Stomach (tissue), 9 donors: Measurements from ENCODE around the gene ADD3. TPM values are rescaled to one million over a fixed set of nuclear protein-coding genes. Genes with fewer than 3 reads are reported as not detected.
"Not testable (repeated sequence)": the region's sequence is repeated elsewhere in the genome, so short reads cannot be mapped to it uniquely, and the experiment has no call there.

ENCODE experiments used
- DNase-seq, 2 donors: peaks; one replicate each; pipeline versions ENCODE4 v3.0.0 to v3.0.0-alpha.2; 2013 to 2019
- H3K27ac ChIP-seq, 5 donors: fragments of 200-600 bp in 4 of 5; sonication (generic) in 4 of 5; one replicate each; pipeline ENCODE4 v1.5.1; 2013 to 2019; ENCODE audit warnings: mild to moderate bottlenecking in 1 of 5, moderate library complexity in 1 of 5
- H3K27me3 ChIP-seq, 3 donors: fragments of 200-600 bp; sonication (generic); one replicate each; pipeline ENCODE4 v1.5.1; 2017 to 2019; ENCODE audit warnings: mixed run types in 1 of 3
- H3K36me3 ChIP-seq, 4 donors: fragments of 200-600 bp; sonication (generic); 1 replicate in 3 of 4; 2 replicates in 1 of 4; pipeline ENCODE4 v1.5.1; 2016 to 2019
- H3K4me1 ChIP-seq, 4 donors: fragments of 200-600 bp; sonication (generic); one replicate each; pipeline ENCODE4 v1.5.1; 2016 to 2019
- H3K4me3 ChIP-seq, 4 donors: fragments of 200-600 bp; sonication (generic) in 3 of 4; one replicate each; pipeline ENCODE4 v1.5.1; 2016 to 2019; ENCODE audit warnings: mild to moderate bottlenecking in 1 of 4
- H3K9me3 ChIP-seq, 4 donors: fragments of 200-600 bp; sonication (generic); one replicate each; pipeline ENCODE4 v1.5.1; 2016 to 2019
- EP300 ChIP-seq: sonication (generic); formaldehyde crosslinking; IDR thresholded peaks from one replicate; pipeline ENCODE4 v1.6.1; 2017; ENCODE audit warnings: antibody characterized with exemption
- POLR2A ChIP-seq, 4 donors: fragments of 450-650 bp; IDR thresholded peaks; one replicate each; pipeline ENCODE4 v1.6.1; 2016; ENCODE audit warnings: antibody characterized with exemption in 4 of 4, control low read depth in 2 of 4, mild to moderate bottlenecking in 1 of 4, moderate library complexity in 1 of 4
- POLR2AphosphoS5 ChIP-seq, 3 donors: sonication (generic); formaldehyde crosslinking; IDR thresholded peaks; one replicate each; pipeline ENCODE4 v1.6.1; 2016; ENCODE audit warnings: antibody characterized with exemption in 3 of 3
- WGBS, 5 donors: extraction: QIAGEN DNeasy Blood & Tissue Kit in 3 of 5; methylation state at CpG; one replicate each; pipeline versions ENCODE4 v1.1.5 to v1.1.7; 2013 to 2018; 5-methylcytosine and 5-hydroxymethylcytosine counted together
- intact Hi-C: fragments of 100-400 bp; cut with DNase I; formaldehyde crosslinking; loops from one replicate; pipeline ENCODE4 v1.15.1; 2023; ENCODE audit warnings: low total_unique reads
- polyA plus RNA-seq, 3 donors: library from polyadenylated mRNA; stranded (reverse); fragments of 200-250 nt; gene quantifications; one replicate each; pipeline ENCODE4 v1.2.3, GENCODE V29; 2013
- total RNA-seq, 5 donors: library from RNA; depleted of rRNA; stranded (reverse); fragments of >200 nt; gene quantifications; one replicate each; pipeline versions ENCODE4 v1.1.0 to v1.2.3, GENCODE V29; 2014 to 2016
- TF ChIP-seq, protein P1 (sequence below), 7 experiments: fragments of 450-650 bp in 4 of 7; fragments of 200-600 bp in 3 of 7; sonication (generic) in 3 of 7; IDR thresholded peaks; one replicate each; pipeline ENCODE4 v1.5.1; 2016 to 2019; ENCODE audit warnings: antibody characterized with exemption in 7 of 7, control low read depth in 2 of 7, mild to moderate bottlenecking in 1 of 7
- donor health status: healthy with polysubstance abuse.
- donor health status: Bipolar disorder and iron deficiency.
- donor health status: healthy.

The ADD3 gene
- total and polyA plus RNA-seq, 8 donors, result 22.9 to 600 (median 80.3) TPM

DNA sequence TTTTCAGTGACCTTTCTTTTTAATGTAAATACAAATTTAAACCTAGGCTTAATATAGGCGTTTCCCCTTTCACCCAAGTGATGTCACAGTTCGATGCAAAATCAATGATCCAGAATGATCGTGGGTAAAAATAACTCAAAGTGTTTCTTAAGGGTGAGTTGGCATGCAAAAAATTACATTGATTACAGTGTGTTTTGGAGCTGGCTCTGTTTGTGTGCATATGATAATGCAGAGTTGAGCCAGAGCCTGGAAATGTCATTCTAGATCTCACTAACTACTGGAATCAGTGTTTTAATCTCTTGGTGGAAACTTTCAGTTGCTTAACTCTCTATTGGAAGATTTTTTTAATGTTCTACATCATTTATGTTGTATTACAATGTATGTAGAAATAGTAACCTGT, 127.1 kb downstream of the ADD3 start:
- H3K4me1 ChIP-seq, result peaks cover 0 to 18% (median 11%) of the 10 kb centered on the region in 4 donors
- H3K4me3 ChIP-seq, result no peak overlapping the region
- WGBS, 5 donors, result 48 to 77% (median 54%) methylated on average over 3 of the region's 3 CpGs
- H3K9me3 ChIP-seq, result no peaks in the 10 kb centered on the region
- TF ChIP-seq EP300 (no peak), POLR2A (IDR thresholded peaks at IDR 0.05) (no peak), POLR2AphosphoS5 (IDR thresholded peaks at IDR 0.05) (no peak)
- TF ChIP-seq, protein P1, sequence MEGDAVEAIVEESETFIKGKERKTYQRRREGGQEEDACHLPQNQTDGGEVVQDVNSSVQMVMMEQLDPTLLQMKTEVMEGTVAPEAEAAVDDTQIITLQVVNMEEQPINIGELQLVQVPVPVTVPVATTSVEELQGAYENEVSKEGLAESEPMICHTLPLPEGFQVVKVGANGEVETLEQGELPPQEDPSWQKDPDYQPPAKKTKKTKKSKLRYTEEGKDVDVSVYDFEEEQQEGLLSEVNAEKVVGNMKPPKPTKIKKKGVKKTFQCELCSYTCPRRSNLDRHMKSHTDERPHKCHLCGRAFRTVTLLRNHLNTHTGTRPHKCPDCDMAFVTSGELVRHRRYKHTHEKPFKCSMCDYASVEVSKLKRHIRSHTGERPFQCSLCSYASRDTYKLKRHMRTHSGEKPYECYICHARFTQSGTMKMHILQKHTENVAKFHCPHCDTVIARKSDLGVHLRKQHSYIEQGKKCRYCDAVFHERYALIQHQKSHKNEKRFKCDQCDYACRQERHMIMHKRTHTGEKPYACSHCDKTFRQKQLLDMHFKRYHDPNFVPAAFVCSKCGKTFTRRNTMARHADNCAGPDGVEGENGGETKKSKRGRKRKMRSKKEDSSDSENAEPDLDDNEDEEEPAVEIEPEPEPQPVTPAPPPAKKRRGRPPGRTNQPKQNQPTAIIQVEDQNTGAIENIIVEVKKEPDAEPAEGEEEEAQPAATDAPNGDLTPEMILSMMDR (IDR thresholded peaks at IDR 0.05), result no peak
- intact Hi-C loops, result loop anchor here (5.0 to 10.0 kb wide), 2 partner anchors 147 to 250 kb away; no protein-coding TSS in a partner anchor
- no peak for DNase-seq
- peaks cover 5 to 44% (median 39%) of the 10 kb centered on the region in 4 donors for H3K36me3 ChIP-seq
- no peak overlapping the region for H3K27ac ChIP-seq
- no peaks in the 10 kb centered on the region for H3K27me3 ChIP-seq

GRCh38 chr10:110135836-110136235, 128.1 kb downstream of the ADD3 start:
- H3K9me3 ChIP-seq, result not testable (repeated sequence)
- intact Hi-C loops, result loop anchor here (5.0 to 10.0 kb wide), 2 partner anchors 146 to 251 kb away; no protein-coding TSS in a partner anchor

GRCh38 chr10:110137142-110137545, 129.4 kb downstream of the ADD3 start:
- Histone ChIP-seq H3K27me3 (no peaks in the 10 kb centered on the region), H3K4me3 (no peak overlapping the region), H3K9me3 (no peaks in the 10 kb centered on the region), H3K27ac (peak overlapping the region in 3 of 5 donors; percentile 69 to 71 (median 71)), H3K4me1 (peaks cover 13 to 35% (median 21%) of the 10 kb centered on the region in 4 donors), H3K36me3 (peaks cover 0 to 22% (median 17%) of the 10 kb centered on the region in 4 donors)
- intact Hi-C loops, result loop anchor here (5.0 to 10.0 kb wide), 2 partner anchors 145 to 252 kb away; no protein-coding TSS in a partner anchor
- 0 to 4% (median 0%) methylated on average over 2 of the region's 2 CpGs for WGBS, 5 donors
- peak in 1 of 2 donors; percentile 87 for DNase-seq
- TF ChIP-seq EP300, result no peak
- TF ChIP-seq, protein P1 (IDR thresholded peaks at IDR 0.05), result peak in 6 of 7 experiments; percentile 64 to 93 (median 84)
- TF ChIP-seq POLR2A (IDR thresholded peaks at IDR 0.05), result no peak
- peak in 1 of 3 donors; percentile 75 for TF ChIP-seq POLR2AphosphoS5 (IDR thresholded peaks at IDR 0.05)

More at GRCh38 chr10:110135836-110136235, 128.1 kb downstream of the ADD3 start:
- peaks cover 0 to 23% (median 11%) of the 10 kb centered on the region in 4 donors for H3K4me1 ChIP-seq
- not testable (repeated sequence) for H3K27ac ChIP-seq, H3K4me3 ChIP-seq, H3K27me3 ChIP-seq, DNase-seq
- H3K36me3 ChIP-seq, result peaks cover 5 to 35% (median 30%) of the 10 kb centered on the region in 4 donors
- WGBS, 5 donors, result 80 to 92% (median 90%) methylated on average over 6 of the region's 6 CpGs

GRCh38 chr10:110138197-110138812, 130.5 kb downstream of the ADD3 start:
- TF ChIP-seq POLR2AphosphoS5 (IDR thresholded peaks at IDR 0.05) (no peak), POLR2A (IDR thresholded peaks at IDR 0.05) (no peak), EP300 (no peak)
- TF ChIP-seq, protein P1 (IDR thresholded peaks at IDR 0.05), result peak in 5 of 7 experiments; percentile 44 to 63 (median 56)
- peaks cover 16 to 42% (median 26%) of the 10 kb centered on the region in 4 donors for H3K4me1 ChIP-seq
- H3K27me3 ChIP-seq, result no peaks in the 10 kb centered on the region
- H3K27ac ChIP-seq, result no peak overlapping the region
- H3K4me3 ChIP-seq, result no peak overlapping the region
- H3K9me3 ChIP-seq, result no peaks in the 10 kb centered on the region
- peak in 1 of 2 donors; percentile 82 for DNase-seq
- intact Hi-C loops, result loop anchor here (5.0 to 10.0 kb wide), 2 partner anchors 144 to 254 kb away; no protein-coding TSS in a partner anchor
- WGBS, 5 donors, result 67 to 74% (median 72%) methylated on average over 5 of the region's 5 CpGs
- H3K36me3 ChIP-seq, result peaks cover 0 to 10% (median 7%) of the 10 kb centered on the region in 4 donors
